ENCODE measurements around the gene LOX. TPM values are rescaled to one million over a fixed set of nuclear protein-coding genes. Genes with fewer than 3 reads are reported as not detected.

LOX gene
- total RNA-seq, result 10 to 100 TPM in 2 of 9 donors, 1 to 10 TPM in 7; 1.8 to 23.2 (median 4.4) TPM
- polyA plus RNA-seq, result 1 to 10 TPM; 1.1 to 3.0 TPM
- long read RNA-seq, donor 1, full-length matches to known transcripts, result 4 of 5 reads
- long read RNA-seq, donor 1, partial matches to known transcripts, result 0 of 5 reads
- long read RNA-seq, donor 1, other reads (novel, unspliced or antisense), result 1 of 5 reads
- long read RNA-seq, donor 2, full-length matches to known transcripts, result 5 of 5 reads
- long read RNA-seq, donor 2, partial matches to known transcripts, result 0 of 5 reads
- long read RNA-seq, donor 2, other reads (novel, unspliced or antisense), result 0 of 5 reads
- long read RNA-seq, donor 3, full-length matches to known transcripts, result 3 of 4 reads
- long read RNA-seq, donor 3, partial matches to known transcripts, result 0 of 4 reads
- long read RNA-seq, donor 3, other reads (novel, unspliced or antisense), result 1 of 4 reads

GRCh38 chr5:122078116-122079110 lies at the start of gene LOX:
LOX (minus strand) TSS chr5:122078259; CDS start chr5:122077985, 274 bp downstream.
- Histone ChIP-seq H3K27ac (peak within 1 kb of the TSS in 10 of 12 donors; percentile 7 to 62 (median 42)), H3K4me1 (peaks cover 0 to 25% (median 14%) of the 10 kb centered on the region in 12 donors), H3K9me3 (no peaks in the 10 kb centered on the region), H3K4me3 (peak within 1 kb of the TSS; percentile 24 to 71 (median 62)), H3K36me3 (peaks cover 0 to 7% (median 0%) of the 10 kb centered on the region in 9 donors), H3K27me3 (peaks cover 0 to 31% (median 0%) of the 10 kb centered on the region in 9 donors)
- no peak for TF ChIP-seq CTCF (IDR thresholded peaks at IDR 0.05)
- TF ChIP-seq POLR2A (IDR thresholded peaks at IDR 0.05), result no peak
- DNase-seq (peak; percentile 45 to 81 (median 75)), ATAC-seq (peak; percentile 80 to 92 (median 86))
- intact Hi-C loops (cut with DNase I), result loop anchor here in 5 of 10 donors (5.0 to 10.0 kb wide), 3 partner anchors 104 to 114 kb away; partner anchors contain the start of gene SRFBP1 (in 3 of the 5)
- WGBS, 4 donors, result 5 to 6% (median 5%) methylated on average over 29 to 35 of the region's 35 CpGs

- peaks cover 0 to 13% (median 0%) of the 10 kb centered on the region in 12 donors for H3K4me1 ChIP-seq
- no peak for TF ChIP-seq POLR2A (IDR thresholded peaks at IDR 0.05)
- TF ChIP-seq CTCF (IDR thresholded peaks at IDR 0.05), result no peak
- WGBS, 4 donors, result 72 to 78% (median 74%) methylated on average over 10 of the region's 10 CpGs
- no peak overlapping the region for H3K4me3 ChIP-seq
- DNase-seq, result no peak
- H3K36me3 ChIP-seq, result no peaks in the 10 kb centered on the region
- peak in 3 of 4 donors; percentile 39 to 76 (median 47) for ATAC-seq
- intact Hi-C loops (cut with DNase I), result no loop called here
- no peaks in the 10 kb centered on the region for H3K9me3 ChIP-seq
- no peaks in the 10 kb centered on the region for H3K27me3 ChIP-seq
- peak overlapping the region in 2 of 12 donors; percentile 7 to 58 for H3K27ac ChIP-seq
These were observed 48.8 kb upstream of the LOX start for GRCh38 chr5:122126756-122127321.

- no peaks in the 10 kb centered on the region for H3K27me3 ChIP-seq
- no peak overlapping the region for H3K4me3 ChIP-seq
- H3K9me3 ChIP-seq, result no peaks in the 10 kb centered on the region
- DNase-seq (no peak), ATAC-seq (no peak)
- 53 to 71% (median 67%) methylated on average over 2 of the region's 2 CpGs for WGBS, 4 donors
- peaks cover 0 to 13% (median 0%) of the 10 kb centered on the region in 12 donors for H3K4me1 ChIP-seq
- no peak for TF ChIP-seq POLR2A (IDR thresholded peaks at IDR 0.05)
- TF ChIP-seq CTCF (IDR thresholded peaks at IDR 0.05), result no peak
- H3K27ac ChIP-seq, result peak overlapping the region in 1 of 12 donors; percentile 58
- intact Hi-C loops (cut with DNase I), result no loop called here
- H3K36me3 ChIP-seq, result no peaks in the 10 kb centered on the region
These were observed 48.2 kb upstream of the LOX start for GRCh38 chr5:122126177-122126755.
